22Rv1 (cell line): ENCODE results near the gene ADGRL3.

Experiments used
- CTCF ChIP-seq: fragments of 450-650 bp; IDR thresholded peaks from 2 replicates; pipeline ENCODE4 v1.5.1; 2017; ENCODE audit warnings: mild to moderate bottlenecking
- ZFX ChIP-seq: fragments of 450-650 bp; IDR thresholded peaks from 2 replicates; pipeline ENCODE4 v1.6.1; 2017; ENCODE audit warnings: antibody characterized with exemption, borderline replicate concordance

DNA sequence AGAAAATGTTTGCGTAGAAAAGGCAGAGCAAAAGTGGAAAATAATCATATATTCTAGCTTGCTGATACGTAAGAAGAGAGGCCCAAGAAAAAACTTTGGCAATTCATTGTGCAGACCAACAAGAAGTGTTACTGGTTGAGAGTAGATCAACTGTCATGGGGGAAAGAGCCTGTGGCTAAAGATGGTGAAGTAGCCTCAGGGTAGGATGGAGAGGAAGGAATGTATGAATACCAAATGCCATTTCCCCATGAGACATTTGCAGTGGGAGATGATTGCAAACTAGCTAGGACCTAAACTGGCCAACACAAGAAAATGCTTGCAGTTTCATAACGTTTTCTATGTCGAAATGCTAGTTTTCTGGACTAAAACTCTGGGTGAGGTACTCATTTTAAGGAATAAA, 47.7 kb upstream of the ADGRL3 start:
- TF ChIP-seq CTCF (no peak), ZFX (no peak)
